ENCODE measurements around the gene LAT.
"Not testable (repeated sequence)": the region's sequence is repeated elsewhere in the genome, so short reads cannot be mapped to it uniquely, and the experiment has no call there.

LAT gene, protein sequence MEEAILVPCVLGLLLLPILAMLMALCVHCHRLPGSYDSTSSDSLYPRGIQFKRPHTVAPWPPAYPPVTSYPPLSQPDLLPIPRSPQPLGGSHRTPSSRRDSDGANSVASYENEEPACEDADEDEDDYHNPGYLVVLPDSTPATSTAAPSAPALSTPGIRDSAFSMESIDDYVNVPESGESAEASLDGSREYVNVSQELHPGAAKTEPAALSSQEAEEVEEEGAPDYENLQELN

DNA sequence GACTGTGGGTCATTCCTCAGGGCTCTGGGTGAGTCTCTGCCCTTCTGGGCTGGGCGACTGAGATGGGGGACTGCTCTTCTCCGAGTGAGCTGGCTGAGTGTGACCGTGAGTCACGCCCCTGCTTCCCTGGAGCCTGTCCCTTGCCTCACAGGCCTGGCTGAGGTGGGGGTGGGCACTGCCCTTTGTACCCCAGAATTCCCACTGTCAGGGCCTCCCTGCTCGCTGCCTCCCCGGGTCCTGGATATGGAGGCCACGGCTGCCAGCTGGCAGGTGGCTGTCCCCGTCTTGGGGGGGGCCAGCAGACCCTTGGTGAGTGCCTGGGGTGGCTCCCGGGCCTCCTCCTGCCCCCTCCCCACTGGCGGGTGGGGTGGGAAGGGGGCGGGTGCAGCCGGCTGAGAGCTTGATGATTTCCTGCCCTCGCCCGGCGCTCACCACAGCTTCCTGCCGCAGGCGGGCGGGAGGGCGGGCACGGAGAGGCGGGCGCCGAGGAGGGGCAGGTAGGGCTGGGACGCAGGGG is at the start of gene LAT:
TSS of gene LAT (plus strand) at position 434 of the 517 bp plus-strand sequence. CDS start 366 bp downstream, outside the sequence.
- peak; percentile 55 for DNase-seq (ENCODE audit: low spot score)
- TF ChIP-seq, protein P1, sequence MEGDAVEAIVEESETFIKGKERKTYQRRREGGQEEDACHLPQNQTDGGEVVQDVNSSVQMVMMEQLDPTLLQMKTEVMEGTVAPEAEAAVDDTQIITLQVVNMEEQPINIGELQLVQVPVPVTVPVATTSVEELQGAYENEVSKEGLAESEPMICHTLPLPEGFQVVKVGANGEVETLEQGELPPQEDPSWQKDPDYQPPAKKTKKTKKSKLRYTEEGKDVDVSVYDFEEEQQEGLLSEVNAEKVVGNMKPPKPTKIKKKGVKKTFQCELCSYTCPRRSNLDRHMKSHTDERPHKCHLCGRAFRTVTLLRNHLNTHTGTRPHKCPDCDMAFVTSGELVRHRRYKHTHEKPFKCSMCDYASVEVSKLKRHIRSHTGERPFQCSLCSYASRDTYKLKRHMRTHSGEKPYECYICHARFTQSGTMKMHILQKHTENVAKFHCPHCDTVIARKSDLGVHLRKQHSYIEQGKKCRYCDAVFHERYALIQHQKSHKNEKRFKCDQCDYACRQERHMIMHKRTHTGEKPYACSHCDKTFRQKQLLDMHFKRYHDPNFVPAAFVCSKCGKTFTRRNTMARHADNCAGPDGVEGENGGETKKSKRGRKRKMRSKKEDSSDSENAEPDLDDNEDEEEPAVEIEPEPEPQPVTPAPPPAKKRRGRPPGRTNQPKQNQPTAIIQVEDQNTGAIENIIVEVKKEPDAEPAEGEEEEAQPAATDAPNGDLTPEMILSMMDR (IDR thresholded peaks at IDR 0.05; ENCODE audit: extremely low read depth, missing control alignments) = no peak

DNA sequence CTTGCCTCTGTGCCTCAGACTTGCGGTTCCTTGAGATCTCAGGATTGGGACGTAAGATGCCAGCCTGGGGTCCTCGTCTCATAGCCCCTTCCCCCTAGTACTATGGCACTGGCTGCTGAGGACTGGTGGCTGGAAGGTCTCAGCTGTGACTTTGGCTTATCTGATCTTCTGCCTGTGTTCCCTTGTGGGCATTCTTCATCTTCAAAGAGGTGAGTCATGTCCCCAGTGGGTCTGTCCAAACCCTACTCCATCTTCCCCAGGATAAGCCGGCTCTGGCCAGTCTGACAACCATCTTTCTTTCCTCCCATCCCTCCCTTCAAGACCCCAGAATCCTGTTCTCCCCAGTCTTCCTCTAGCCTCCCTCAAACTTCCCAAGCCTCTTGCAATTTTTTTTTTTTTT is 49.5 kb upstream of the LAT start:
- no peak for DNase-seq (ENCODE audit: low spot score)
- TF ChIP-seq, protein P1 (IDR thresholded peaks at IDR 0.05; ENCODE audit: extremely low read depth, missing control alignments) = no peak

DNA sequence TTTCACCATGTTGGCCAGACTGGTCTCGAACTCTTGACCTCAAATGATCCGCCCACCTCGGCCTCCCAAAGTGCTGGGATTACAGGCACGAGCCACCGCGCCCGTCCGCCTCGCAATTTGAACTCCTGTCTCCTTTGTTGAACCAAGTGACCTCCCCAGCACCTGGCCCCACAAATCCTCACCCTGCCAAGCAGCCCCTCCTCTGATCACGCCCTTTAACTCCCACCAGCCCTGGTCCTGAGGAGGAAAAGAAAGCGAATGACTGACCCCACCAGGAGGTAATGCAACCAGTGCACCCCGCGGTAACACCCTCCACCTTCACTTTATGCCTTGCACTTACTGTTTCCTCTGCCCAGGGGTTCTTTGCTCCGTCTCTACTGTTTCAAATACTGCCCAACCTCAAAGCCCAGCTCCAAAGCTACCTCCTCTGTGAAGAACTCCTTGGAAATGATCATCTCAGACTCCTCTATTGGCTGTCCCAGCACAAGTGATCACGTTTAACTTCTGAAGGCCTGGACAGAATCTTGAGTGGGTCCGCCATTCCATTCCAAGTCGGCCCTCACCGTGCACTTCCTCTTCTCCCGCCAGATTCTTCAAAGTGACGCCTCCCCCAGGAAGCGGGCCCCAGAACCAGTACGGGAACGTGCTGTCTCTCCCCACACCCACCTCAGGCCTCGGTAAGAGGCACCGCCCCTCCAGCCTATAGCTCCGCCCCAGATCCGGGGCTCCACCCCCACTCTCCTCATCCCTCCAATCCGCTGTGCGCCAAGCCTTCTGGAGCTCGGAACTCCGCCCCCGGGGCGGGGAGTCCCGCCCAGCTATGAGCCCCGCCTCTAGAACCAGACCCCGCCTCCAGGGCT is 48.7 kb upstream of the LAT start:
- DNase-seq (ENCODE audit: low spot score) = peak; percentile 91
- TF ChIP-seq, protein P1 (IDR thresholded peaks at IDR 0.05; ENCODE audit: extremely low read depth, missing control alignments) = no peak

DNA sequence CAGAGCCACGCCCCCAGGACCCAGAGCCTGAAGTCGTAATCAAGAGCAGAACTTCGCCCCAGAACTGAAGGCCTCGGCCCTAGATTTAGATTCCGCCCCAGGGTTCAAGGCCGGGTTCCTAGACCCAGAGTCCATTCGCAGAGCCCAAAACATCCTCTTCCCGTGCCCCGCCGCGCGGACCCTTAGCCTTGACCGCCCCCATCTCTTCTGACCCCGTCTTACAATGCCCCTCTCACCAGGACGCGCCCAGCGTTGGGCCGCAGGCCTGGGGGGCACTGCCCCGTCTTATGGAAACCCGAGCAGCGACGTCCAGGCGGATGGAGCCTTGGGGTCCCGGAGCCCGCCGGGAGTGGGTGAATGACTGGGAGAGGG is 48.1 kb upstream of the LAT start:
- no peak for DNase-seq (ENCODE audit: low spot score)
- TF ChIP-seq, protein P1 (IDR thresholded peaks at IDR 0.05; ENCODE audit: extremely low read depth, missing control alignments) = no peak

DNA sequence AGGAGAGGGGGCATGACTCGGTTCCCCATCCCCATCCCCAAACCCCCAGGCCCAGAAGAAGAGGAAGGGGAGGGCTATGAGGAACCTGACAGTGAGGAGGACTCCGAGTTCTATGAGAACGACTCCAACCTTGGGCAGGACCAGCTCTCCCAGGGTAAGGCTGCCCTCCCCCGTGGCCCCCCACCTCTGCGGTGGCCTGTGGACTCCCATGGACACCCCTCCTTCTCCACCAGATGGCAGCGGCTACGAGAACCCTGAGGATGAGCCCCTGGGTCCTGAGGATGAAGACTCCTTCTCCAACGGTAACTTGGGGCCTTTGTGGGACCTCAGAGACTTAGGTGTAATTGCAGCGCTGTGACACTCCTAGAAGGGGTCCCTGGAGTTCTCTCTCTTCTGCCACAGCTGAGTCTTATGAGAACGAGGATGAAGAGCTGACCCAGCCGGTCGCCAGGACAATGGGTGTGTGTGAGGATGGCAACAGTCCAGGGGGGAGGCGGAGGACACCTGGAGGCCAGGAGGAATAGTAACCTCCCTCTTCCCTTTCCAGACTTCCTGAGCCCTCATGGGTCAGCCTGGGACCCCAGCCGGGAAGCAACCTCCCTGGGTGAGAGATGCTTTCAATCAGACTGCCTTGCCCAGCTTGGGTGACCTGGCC is 47.5 kb upstream of the LAT start:
- DNase-seq (ENCODE audit: low spot score) = no peak
- TF ChIP-seq, protein P1 (IDR thresholded peaks at IDR 0.05; ENCODE audit: extremely low read depth, missing control alignments) = no peak

DNA sequence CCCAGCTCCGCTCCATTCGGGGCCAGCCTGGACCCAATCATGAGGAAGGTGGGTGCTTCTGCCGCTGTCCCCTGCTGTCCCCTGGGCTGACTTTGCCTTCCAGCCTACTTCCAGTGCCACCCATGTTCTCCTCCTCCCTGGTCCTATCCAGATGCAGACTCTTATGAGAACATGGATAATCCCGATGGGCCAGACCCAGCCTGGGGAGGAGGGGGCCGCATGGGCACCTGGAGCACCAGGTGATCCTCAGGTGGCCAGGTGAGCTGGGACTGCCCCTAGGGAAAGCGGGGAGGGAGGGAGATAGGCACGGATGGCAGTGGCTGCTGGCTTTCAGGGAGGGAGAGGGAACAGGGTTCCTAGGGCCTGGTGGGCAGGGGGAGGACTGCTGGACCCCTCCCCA is 46.1 kb upstream of the LAT start:
- TF ChIP-seq, protein P1 (IDR thresholded peaks at IDR 0.05; ENCODE audit: extremely low read depth, missing control alignments) = no peak
- DNase-seq (ENCODE audit: low spot score) = no peak

DNA sequence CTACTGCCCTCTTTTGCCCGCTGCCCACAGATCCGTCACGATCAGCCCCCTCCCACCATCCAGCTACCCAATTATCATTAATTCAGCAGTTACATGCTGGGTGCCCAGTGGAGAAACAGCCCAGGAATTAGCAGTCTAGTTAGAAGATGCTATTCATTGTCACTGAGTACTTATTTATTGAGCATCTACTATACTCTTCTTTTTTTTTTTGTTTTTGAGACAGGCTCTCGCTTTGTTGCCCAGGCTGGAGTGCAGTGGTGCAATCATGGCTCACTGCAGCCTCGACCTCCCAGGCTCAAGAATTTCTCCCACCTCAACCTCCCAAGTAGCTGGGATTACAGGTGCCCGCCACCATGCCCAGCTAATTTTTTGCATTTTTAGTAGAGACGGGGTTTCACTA is 45.0 kb upstream of the LAT start:
- not testable (repeated sequence) for DNase-seq (ENCODE audit: low spot score)

Data from GM20000 (cell line).